Activated CD4-positive, alpha-beta memory T cell treated with anti-CD3 and anti-CD28 coated beads for 36 hours (primary cell): Measurements from ENCODE around the gene RNMT. TPM values are rescaled to one million over a fixed set of nuclear protein-coding genes. Genes with fewer than 3 reads are reported as not detected.
A peak's percentile ranks its signal among the peaks of the same experiment; 100 is the strongest.
"Not testable (repeated sequence)": the region's sequence is repeated elsewhere in the genome, so short reads cannot be mapped to it uniquely, and the experiment has no call there.

Experiments
- CTCF ChIA-PET: fragments of 350-600 bp; sonication (Branson Sonifier 250); formaldehyde crosslinking; loops from one replicate; lab custom pipeline; 2021; ENCODE audit warnings: antibody characterized with exemption, inconsistent platforms; lab: Charles Lee
- POLR2A ChIA-PET: fragments of 350-600 bp; sonication (Branson Sonifier 250); formaldehyde crosslinking; loops from one replicate; lab custom pipeline; 2021; ENCODE audit warnings: antibody characterized with exemption; lab: Charles Lee
- DNase-seq: peaks from one replicate; pipeline ENCODE4 v3.0.0-alpha.2; 2020
- H3K27ac Mint-ChIP-seq: one replicate; pipeline ENCODE4 v1.8.0; 2021; ENCODE audit warnings: mixed read lengths
- H3K27me3 Mint-ChIP-seq: one replicate; pipeline ENCODE4 v1.8.0; 2021; ENCODE audit warnings: mixed read lengths
- H3K36me3 Mint-ChIP-seq: one replicate; pipeline ENCODE4 v1.8.0; 2021; ENCODE audit warnings: mixed read lengths
- H3K4me1 Mint-ChIP-seq: one replicate; pipeline ENCODE4 v1.8.0; 2021; ENCODE audit warnings: low read depth, mixed read lengths
- H3K4me3 Mint-ChIP-seq: one replicate; pipeline ENCODE4 v1.8.0; 2021; ENCODE audit warnings: mild to moderate bottlenecking, mixed read lengths
- H3K9me3 Mint-ChIP-seq: one replicate; pipeline ENCODE4 v1.8.0; 2021; ENCODE audit warnings: mixed read lengths
- intact Hi-C: fragments of 100-400 bp; cut with micrococcal nuclease; formaldehyde crosslinking; loops from one replicate; pipeline ENCODE4 v1.15.1; 2023
- total RNA-seq, 2 experiments: library from RNA; stranded (reverse); gene quantifications; one replicate each; pipeline ENCODE4 v1.2.3, GENCODE V29; 2021

RNMT gene
- total RNA-seq: 10 to 100 TPM; 41.2 to 43.6 TPM

DNA sequence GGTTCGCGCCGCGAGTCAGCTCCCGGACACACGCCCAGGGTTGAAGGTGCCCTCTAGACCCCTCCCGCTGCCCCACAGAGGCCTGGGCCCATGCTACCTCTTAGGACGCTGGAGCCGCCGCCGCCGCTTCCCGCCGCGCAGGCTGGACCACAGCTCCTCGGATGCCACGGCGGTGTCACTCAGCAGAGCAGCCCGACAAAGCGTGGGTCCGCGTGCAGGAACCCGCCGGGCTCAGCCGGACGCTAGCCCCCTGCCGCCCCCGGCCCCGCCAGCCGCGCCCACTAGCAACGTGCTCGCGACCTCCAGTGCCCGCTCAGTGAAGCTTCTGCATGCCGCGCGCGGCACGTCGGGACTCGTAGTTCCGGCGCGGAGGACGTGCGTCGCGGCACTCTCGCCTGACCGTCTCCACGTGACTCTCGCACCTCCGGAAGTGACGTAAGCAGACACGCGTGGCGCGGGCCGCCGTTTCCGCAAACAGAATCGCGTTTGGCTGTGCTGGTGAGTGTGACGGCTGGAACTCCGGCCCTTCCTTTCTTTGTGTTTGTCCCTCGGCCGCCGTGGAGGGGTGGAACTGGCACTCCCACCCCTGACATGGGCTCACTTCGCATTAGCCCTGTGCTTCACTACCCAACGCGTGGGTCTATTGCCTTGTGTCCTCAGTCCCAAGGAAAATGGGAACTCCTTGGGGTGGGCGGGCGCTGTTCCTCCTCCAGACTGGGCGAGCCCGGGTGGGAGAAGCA is at the start of gene RNMT, which contains the start of gene FAM210A:
Gene RNMT (plus strand): TSS at position 442 of the 740 bp plus-strand sequence. CDS start 4,845 bp downstream, outside the sequence.
Gene FAM210A (minus strand): TSS at position 327 of the 740 bp plus-strand sequence. CDS start 44,481 bp downstream, outside the sequence.
- ChIA-PET POLR2A (interaction anchor here (0.5 to 2.4 kb wide), 6 partner anchors 11 to 1349 kb away, joined by 3 to 13 read pairs (median 5); partner anchors contain the start of gene AFG3L2), CTCF (interaction anchor here (0.7 to 1.7 kb wide), 8 partner anchors 12 to 510 kb away, joined by 3 to 8 read pairs (median 3); no protein-coding TSS in a partner anchor)
- Mint-ChIP-seq H3K9me3 (no peaks in the 10 kb centered on the region), H3K27ac (peak within 1 kb of the TSS; percentile 89), H3K4me3 (peak within 1 kb of the TSS; percentile 83), H3K27me3 (no peaks in the 10 kb centered on the region), H3K4me1 (peaks cover 61% of the 10 kb centered on the region), H3K36me3 (peaks cover 4% of the 10 kb centered on the region)
- intact Hi-C loops: loop anchor here (1.0 to 10.0 kb wide), 8 partner anchors 114 to 1349 kb away; partner anchors contain the start of genes AFG3L2, CEP76, LDLRAD4 and PSMG2
- DNase-seq: peak; percentile 96

DNA sequence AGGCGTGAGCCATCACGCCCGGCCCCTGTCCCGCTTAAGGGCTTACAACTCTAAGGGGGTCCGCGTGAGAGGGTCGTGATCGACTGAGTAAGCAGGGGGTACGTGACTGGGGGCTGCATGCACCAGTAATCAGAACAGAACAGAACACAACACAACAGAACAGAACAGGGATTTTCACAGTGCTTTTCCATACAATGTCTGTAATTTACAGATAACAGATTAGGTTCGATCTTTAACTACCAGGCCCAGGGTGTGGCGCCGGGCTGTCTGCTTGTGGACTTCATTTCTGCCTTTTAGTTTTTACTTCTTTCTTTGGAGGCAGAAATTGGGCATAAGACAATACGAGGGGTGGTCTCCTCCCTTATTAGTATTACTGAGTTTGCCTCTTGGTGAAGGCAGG is 49.1 kb upstream of the RNMT start:
- POLR2A ChIA-PET: interaction anchor here (0.6 kb wide), 1 partner anchor 396 kb away, joined by 5 read pairs; no protein-coding TSS in a partner anchor
- H3K27ac Mint-ChIP-seq, H3K4me3 Mint-ChIP-seq, H3K36me3 Mint-ChIP-seq, H3K9me3 Mint-ChIP-seq, H3K27me3 Mint-ChIP-seq, CTCF ChIA-PET, intact Hi-C loops, DNase-seq, H3K4me1 Mint-ChIP-seq: not testable (repeated sequence)

DNA sequence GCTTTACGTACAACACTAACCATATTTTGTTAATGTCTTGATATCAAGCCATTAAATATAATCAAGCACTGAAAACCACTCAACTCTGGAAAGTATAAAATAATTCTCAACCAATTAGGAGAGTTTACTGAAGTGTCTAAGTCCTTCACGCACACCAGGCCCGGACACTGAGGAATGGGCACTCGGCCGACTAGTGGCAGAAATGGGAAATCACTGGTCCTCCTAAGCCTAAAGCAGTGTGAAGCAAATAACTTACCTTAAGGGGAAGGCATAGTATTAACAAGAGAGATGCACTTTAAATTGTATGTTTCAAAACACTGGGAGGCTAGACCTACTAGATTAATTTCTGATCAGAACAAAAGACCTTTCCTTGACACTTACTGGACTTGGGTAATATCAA is 45.9 kb upstream of the RNMT start:
- no peaks in the 10 kb centered on the region for H3K9me3 Mint-ChIP-seq

DNA sequence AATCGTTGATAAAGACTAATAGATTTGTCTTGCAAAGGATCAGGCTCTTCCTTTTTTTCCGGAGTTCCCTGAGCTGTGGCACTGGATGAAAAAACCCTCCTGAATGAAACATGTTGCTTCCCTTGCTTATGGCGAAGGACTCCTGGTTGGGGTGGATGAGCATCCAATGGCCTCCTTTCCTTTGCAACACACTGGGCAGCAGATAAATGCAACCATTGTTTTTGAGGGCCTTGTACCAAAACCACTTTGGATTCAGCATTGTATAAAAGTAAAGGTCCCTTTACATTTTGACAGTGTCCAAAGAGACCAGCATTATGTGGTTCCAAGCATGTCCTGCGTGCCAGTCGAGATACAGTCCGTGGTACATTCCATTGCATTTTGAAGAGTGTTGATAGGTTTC is 44.8 kb upstream of the RNMT start:
- intact Hi-C loops: no loop called here
- Mint-ChIP-seq H3K36me3 (peaks cover 7% of the 10 kb centered on the region), H3K4me1 (peaks cover 11% of the 10 kb centered on the region), H3K4me3 (no peak overlapping the region), H3K27ac (no peak overlapping the region), H3K9me3 (no peaks in the 10 kb centered on the region), H3K27me3 (no peaks in the 10 kb centered on the region)
- DNase-seq: no peak
- CTCF ChIA-PET: interaction anchor here (1.1 kb wide), 1 partner anchor 466 kb away, joined by 3 read pairs; no protein-coding TSS in a partner anchor
- POLR2A ChIA-PET: no interaction called here

More for the DNA sequence above, 45.9 kb upstream of the RNMT start:
- peak; percentile 24 for DNase-seq
- no peaks in the 10 kb centered on the region for H3K27me3 Mint-ChIP-seq
- CTCF ChIA-PET: interaction anchor here (1.0 kb wide), 1 partner anchor 10 kb away, joined by 4 read pairs; no protein-coding TSS in a partner anchor
- peaks cover 11% of the 10 kb centered on the region for H3K4me1 Mint-ChIP-seq
- no peak overlapping the region for H3K4me3 Mint-ChIP-seq
- H3K27ac Mint-ChIP-seq: no peak overlapping the region
- intact Hi-C loops: no loop called here
- POLR2A ChIA-PET: no interaction called here
- H3K36me3 Mint-ChIP-seq: peaks cover 7% of the 10 kb centered on the region

DNA sequence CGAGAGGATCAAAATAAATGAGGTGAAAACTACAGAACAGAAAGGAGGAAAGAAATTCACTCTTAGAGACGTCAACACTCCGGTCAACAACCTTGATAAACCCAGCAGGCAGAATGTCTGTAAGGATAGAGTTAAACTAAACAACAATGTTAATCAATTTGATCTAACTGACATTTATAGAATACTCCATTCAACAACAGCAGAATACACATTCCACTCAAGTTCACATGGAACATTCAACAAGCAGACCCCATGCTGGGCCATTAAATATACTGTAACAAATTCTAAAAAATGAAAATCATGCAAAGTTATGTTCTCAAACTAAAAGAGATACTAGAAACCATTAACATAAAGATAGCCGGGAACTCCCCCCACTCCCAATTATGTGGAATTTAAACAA is 41.9 kb upstream of the RNMT start:
- H3K36me3 Mint-ChIP-seq: peaks cover 7% of the 10 kb centered on the region
- intact Hi-C loops: no loop called here
- H3K27me3 Mint-ChIP-seq: no peaks in the 10 kb centered on the region
- DNase-seq: no peak
- peaks cover 5% of the 10 kb centered on the region for H3K4me1 Mint-ChIP-seq
- CTCF ChIA-PET: no interaction called here
- H3K27ac Mint-ChIP-seq: no peak overlapping the region
- H3K9me3 Mint-ChIP-seq: no peaks in the 10 kb centered on the region
- H3K4me3 Mint-ChIP-seq: no peak overlapping the region
- POLR2A ChIA-PET: no interaction called here

DNA sequence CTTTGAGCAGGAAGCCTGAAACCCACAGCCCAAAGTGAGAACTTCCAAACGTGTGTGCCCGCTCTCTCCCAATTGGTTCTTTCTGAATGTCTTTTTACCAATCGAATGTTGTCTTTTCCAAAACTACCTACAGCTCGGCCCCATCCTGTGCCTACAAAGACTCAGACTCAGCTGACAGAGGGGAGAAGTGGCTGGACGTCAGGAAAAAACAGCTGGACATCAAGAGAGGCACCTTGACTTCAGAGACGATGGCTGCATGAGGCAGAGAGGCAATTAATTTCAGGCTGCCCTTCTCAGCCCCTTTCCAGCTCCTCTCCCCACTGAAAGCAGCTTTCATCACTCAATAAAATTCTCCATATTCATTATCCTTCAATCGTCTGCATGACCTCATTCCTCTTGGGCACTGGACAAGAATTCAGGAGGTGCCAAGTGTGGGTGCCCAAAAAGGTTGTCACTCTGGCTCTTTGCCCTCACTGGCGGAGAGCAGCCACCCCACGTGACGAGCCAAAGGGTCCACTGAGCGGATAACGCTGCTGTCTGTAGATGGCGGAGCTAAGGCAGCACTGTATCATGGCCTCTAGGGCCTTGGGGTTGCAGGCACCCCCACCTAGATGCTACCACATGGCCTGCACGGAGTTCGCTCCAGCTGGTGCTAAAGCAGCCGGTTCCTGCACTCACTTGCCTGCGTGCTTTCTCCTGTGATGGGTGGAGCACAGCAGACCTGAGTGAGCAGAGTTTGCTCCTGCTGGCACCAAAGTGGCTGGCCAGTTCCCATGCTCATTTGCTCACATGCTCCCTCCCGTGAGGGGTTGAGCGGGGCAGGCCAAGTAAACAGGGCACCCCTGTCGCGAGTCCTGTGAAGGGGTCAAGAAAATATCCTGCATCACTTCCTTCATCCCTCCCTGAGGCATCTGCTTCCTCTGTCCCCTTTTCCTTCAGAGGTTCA is 38.0 kb upstream of the RNMT start:
- H3K9me3 Mint-ChIP-seq: peaks cover 11% of the 10 kb centered on the region
- intact Hi-C loops: no loop called here
- DNase-seq: no peak
- H3K27me3 Mint-ChIP-seq: no peaks in the 10 kb centered on the region
- H3K36me3 Mint-ChIP-seq: peaks cover 2% of the 10 kb centered on the region
- no peak overlapping the region for H3K4me3 Mint-ChIP-seq
- peaks cover 13% of the 10 kb centered on the region for H3K4me1 Mint-ChIP-seq
- no peak overlapping the region for H3K27ac Mint-ChIP-seq
- POLR2A ChIA-PET: no interaction called here
- CTCF ChIA-PET: no interaction called here

DNA sequence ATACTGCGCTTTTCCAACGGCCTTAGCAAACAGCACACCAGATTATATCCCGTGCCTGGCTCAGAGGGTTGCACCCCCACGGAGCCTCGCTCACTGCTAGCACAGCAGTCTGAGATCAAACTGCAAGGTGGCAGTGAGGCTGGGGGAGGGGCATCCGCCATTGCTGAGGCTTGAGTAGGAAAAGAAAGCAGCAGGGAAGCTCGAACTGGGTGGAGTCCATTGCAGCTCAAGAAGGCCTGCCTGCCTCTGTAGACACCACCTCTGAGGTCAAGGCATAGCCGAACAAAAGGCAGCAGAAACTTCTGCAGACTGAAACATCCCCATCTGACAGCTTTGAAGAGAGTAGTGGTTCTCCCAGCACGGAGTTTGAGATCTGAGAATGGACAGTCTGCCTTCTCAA is 36.4 kb upstream of the RNMT start:
- intact Hi-C loops: loop anchor here (10.0 kb wide), 1 partner anchor 795 kb away; no protein-coding TSS in a partner anchor
- H3K27me3 Mint-ChIP-seq, H3K27ac Mint-ChIP-seq, POLR2A ChIA-PET, H3K4me3 Mint-ChIP-seq, DNase-seq, H3K36me3 Mint-ChIP-seq: not testable (repeated sequence)
- Mint-ChIP-seq H3K9me3 (peaks cover 23% of the 10 kb centered on the region), H3K4me1 (peaks cover 12% of the 10 kb centered on the region)
- CTCF ChIA-PET: interaction anchor here (0.8 kb wide), 1 partner anchor 10 kb away, joined by 4 read pairs; no protein-coding TSS in a partner anchor

DNA sequence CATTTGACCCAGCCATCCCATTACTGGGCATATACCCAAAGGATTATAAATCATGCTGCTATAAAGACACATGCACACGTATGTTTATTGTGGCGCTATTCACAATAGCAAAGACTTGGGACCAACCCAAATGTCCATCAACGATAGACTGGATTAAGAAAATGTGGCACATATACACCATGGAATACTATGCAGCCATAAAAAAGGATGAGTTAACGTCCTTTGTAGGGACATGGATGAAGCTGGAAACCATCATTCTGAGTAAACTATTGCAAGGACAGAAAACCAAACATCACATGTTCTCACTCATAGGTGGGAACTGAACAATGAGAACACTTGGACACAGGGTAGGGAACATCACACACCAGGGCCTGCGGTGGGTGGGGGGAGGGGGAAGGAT is 31.1 kb upstream of the RNMT start:
- CTCF ChIA-PET, POLR2A ChIA-PET, H3K27me3 Mint-ChIP-seq, H3K27ac Mint-ChIP-seq, DNase-seq, H3K4me3 Mint-ChIP-seq: not testable (repeated sequence)
- H3K36me3 Mint-ChIP-seq: peaks cover 13% of the 10 kb centered on the region
- peaks cover 36% of the 10 kb centered on the region for H3K9me3 Mint-ChIP-seq
- intact Hi-C loops: loop anchor here (10.0 kb wide), 1 partner anchor 801 kb away; no protein-coding TSS in a partner anchor
- H3K4me1 Mint-ChIP-seq: peaks cover 13% of the 10 kb centered on the region

DNA sequence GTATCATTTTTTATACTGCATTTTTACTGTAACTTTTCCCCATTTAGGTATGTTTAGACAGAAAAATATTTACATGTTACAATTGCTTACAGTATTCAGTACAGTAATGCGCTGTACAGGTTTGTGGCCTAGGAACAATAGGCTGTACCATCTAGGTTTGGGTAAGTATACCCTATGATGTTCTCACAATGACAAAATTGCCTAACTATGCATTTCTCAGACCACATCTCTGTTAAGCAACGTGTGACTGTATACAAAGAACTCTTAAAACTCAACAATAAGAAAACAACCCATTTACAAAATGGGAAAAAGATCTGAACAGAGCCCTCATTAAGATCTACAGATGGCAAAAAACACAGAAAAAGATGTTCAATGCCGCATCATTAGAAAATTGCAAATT is 29.5 kb upstream of the RNMT start:
- POLR2A ChIA-PET: no interaction called here
- Mint-ChIP-seq H3K27me3 (no peaks in the 10 kb centered on the region), H3K27ac (no peak overlapping the region), H3K4me3 (no peak overlapping the region), H3K4me1 (peaks cover 13% of the 10 kb centered on the region), H3K9me3 (peaks cover 49% of the 10 kb centered on the region), H3K36me3 (peaks cover 23% of the 10 kb centered on the region)
- DNase-seq: no peak
- intact Hi-C loops: loop anchor here (10.0 kb wide), 1 partner anchor 802 kb away; no protein-coding TSS in a partner anchor
- CTCF ChIA-PET: no interaction called here

DNA sequence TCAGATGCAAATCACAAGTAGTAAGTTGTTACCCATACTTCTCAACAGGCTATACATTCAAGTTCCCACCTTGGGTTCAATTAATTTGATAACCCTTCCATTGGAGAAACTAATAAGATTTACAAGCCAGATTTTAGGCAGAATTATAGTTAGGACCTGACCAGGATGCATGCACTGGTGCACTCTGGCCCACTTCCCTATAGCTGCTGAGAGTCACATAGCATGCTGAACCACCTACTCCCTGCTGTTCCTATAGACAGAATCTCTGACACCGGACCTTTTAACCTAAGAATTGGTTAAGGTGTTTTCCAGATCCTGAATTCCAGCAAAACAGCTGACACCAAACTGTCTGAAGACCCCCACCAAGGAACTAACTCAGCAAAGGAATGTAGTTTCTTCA is 26.3 kb upstream of the RNMT start:
- no peak for DNase-seq
- H3K36me3 Mint-ChIP-seq: peaks cover 36% of the 10 kb centered on the region
- no peaks in the 10 kb centered on the region for H3K27me3 Mint-ChIP-seq
- intact Hi-C loops: no loop called here
- peaks cover 54% of the 10 kb centered on the region for H3K9me3 Mint-ChIP-seq
- POLR2A ChIA-PET: no interaction called here
- H3K4me3 Mint-ChIP-seq: no peak overlapping the region
- H3K4me1 Mint-ChIP-seq: peaks cover 5% of the 10 kb centered on the region
- H3K27ac Mint-ChIP-seq: no peak overlapping the region
- CTCF ChIA-PET: no interaction called here

DNA sequence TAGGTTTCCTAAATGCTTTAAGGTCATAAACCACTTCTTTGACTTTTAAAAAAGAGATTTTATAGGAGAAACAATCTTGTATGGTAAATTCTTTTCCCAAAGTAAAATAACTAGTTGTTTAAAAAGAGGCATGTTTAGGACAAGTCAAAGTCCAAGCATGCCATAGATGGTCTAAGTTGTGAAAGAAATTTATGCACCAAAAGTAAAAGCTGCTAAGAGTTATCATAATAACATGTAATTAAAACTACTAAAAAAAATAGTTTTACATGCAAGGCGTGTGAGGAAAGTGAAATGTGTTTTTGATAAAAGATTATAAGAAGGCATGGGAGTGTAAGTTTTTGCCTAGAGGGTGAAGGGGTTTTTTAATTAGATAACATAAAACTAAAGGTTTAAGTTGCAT is 22.6 kb upstream of the RNMT start:
- DNase-seq: no peak
- intact Hi-C loops: no loop called here
- H3K9me3 Mint-ChIP-seq: peaks cover 56% of the 10 kb centered on the region

More for the DNA sequence above, 22.6 kb upstream of the RNMT start:
- Mint-ChIP-seq H3K27me3 (no peaks in the 10 kb centered on the region), H3K36me3 (peaks cover 45% of the 10 kb centered on the region), H3K4me1 (no peaks in the 10 kb centered on the region), H3K27ac (no peak overlapping the region), H3K4me3 (no peak overlapping the region)
- CTCF ChIA-PET: no interaction called here
- POLR2A ChIA-PET: no interaction called here
